HEK293 (cell line): ENCODE data around the gene BICRA.

Experiments used
- CTCF ChIA-PET: fragments of 350-600 bp; formaldehyde crosslinking; extraction: SDS; loops from one replicate; lab custom pipeline; 2021; ENCODE audit warnings: antibody characterized with exemption; lab: Yijun Ruan, JAX
- POLR2A ChIA-PET: fragments of 300-600 bp; formaldehyde crosslinking; extraction: SDS; loops from one replicate; lab custom pipeline; 2020; ENCODE audit warnings: antibody characterized with exemption, inconsistent platforms; lab: Yijun Ruan, JAX
- H3K27ac ChIP-seq: fragments of 200-500 bp; sonication (Bioruptor generic); 2 replicates; pipeline ENCODE4 v1.5.1; 2014; ENCODE audit warnings: low read depth, low read length, control low read depth, inconsistent platforms; ENCODE audit errors: extremely low read depth
- H3K36me3 ChIP-seq, 2 experiments: fragments of 200-500 bp in 1 of 2; sonication (Bioruptor generic) in 1 of 2; 1 replicate in 1 of 2; 2 replicates in 1 of 2; pipeline ENCODE4 v1.5.1; 2014 to 2017; ENCODE audit warnings: inconsistent platforms in 2 of 2, low read length in 2 of 2; ENCODE audit not compliant: control insufficient read depth in 2 of 2, insufficient read depth in 1 of 2
- H3K4me1 ChIP-seq: fragments of 200-500 bp; sonication (Bioruptor generic); 2 replicates; pipeline ENCODE4 v1.5.1; 2014; ENCODE audit warnings: mild to moderate bottlenecking, low read length, inconsistent platforms; ENCODE audit not compliant: control insufficient read depth, insufficient read depth
- H3K4me3 ChIP-seq: 2 replicates; pipeline ENCODE4 v1.5.1; 2011; ENCODE audit warnings: low read depth, mild to moderate bottlenecking, control low read depth, low read length, moderate library complexity
- H3K9me3 ChIP-seq: fragments of 200-500 bp; sonication (Bioruptor generic); 2 replicates; pipeline ENCODE4 v1.5.1; 2014; ENCODE audit warnings: low read depth, low read length, inconsistent platforms; ENCODE audit not compliant: control insufficient read depth, insufficient read depth
- BCL6B ChIP-seq: fragments of 450-650 bp; formaldehyde crosslinking; IDR thresholded peaks from 2 replicates; pipeline ENCODE4 v1.5.1; 2017; ENCODE audit warnings: missing biosample characterization, missing genetic modification characterization
- ELK4 ChIP-seq: IDR thresholded peaks from 2 replicates; pipeline ENCODE4 v1.6.1; 2011; ENCODE audit warnings: mild to moderate bottlenecking, low read depth, low read length, borderline replicate concordance
- SCRT2 ChIP-seq: fragments of 450-650 bp; formaldehyde crosslinking; IDR thresholded peaks from 2 replicates; pipeline ENCODE4 v1.5.1; 2016; ENCODE audit warnings: missing biosample characterization, missing genetic modification characterization
- SP2 ChIP-seq: fragments of 450-650 bp; formaldehyde crosslinking; IDR thresholded peaks from 2 replicates; pipeline ENCODE4 v1.5.1; 2016; ENCODE audit warnings: missing biosample characterization, missing genetic modification characterization
- TSHZ1 ChIP-seq: fragments of 450-650 bp; formaldehyde crosslinking; IDR thresholded peaks from 2 replicates; pipeline ENCODE4 v1.5.1; 2016; ENCODE audit warnings: missing biosample characterization, missing genetic modification characterization, borderline replicate concordance
- ZBTB10 ChIP-seq: fragments of 450-650 bp; formaldehyde crosslinking; IDR thresholded peaks from 2 replicates; pipeline ENCODE4 v1.5.1; 2016; ENCODE audit warnings: missing biosample characterization, missing genetic modification characterization
- ZBTB17 ChIP-seq: fragments of 450-650 bp; formaldehyde crosslinking; IDR thresholded peaks from 2 replicates; pipeline ENCODE4 v1.5.1; 2016; ENCODE audit warnings: missing biosample characterization, missing genetic modification characterization
- ZBTB20 ChIP-seq: fragments of 450-650 bp; formaldehyde crosslinking; IDR thresholded peaks from 2 replicates; pipeline ENCODE4 v1.5.1; 2016; ENCODE audit warnings: missing biosample characterization, missing genetic modification characterization
- ZBTB26 ChIP-seq: fragments of 450-650 bp; formaldehyde crosslinking; optimal IDR thresholded peaks from 2 replicates; pipeline ENCODE3; 2016; ENCODE audit warnings: missing biosample characterization, mild to moderate bottlenecking, missing genetic modification characterization
- ZNF202 ChIP-seq: fragments of 450-650 bp; formaldehyde crosslinking; IDR thresholded peaks from 2 replicates; pipeline ENCODE4 v1.5.1; 2016; ENCODE audit warnings: missing biosample characterization, missing genetic modification characterization, borderline replicate concordance
- ZNF24 ChIP-seq: fragments of 450-650 bp; formaldehyde crosslinking; IDR thresholded peaks from 2 replicates; pipeline ENCODE4 v1.5.1; 2016; ENCODE audit warnings: missing biosample characterization, missing genetic modification characterization
- ZNF280D ChIP-seq: fragments of 450-650 bp; formaldehyde crosslinking; IDR thresholded peaks from 2 replicates; pipeline ENCODE4 v1.5.1; 2016; ENCODE audit warnings: missing biosample characterization, missing genetic modification characterization
- ZNF311 ChIP-seq: fragments of 450-650 bp; formaldehyde crosslinking; IDR thresholded peaks from 2 replicates; pipeline ENCODE4 v1.5.1; 2017; ENCODE audit warnings: missing biosample characterization, missing genetic modification characterization, borderline replicate concordance
- ZNF404 ChIP-seq: fragments of 450-650 bp; formaldehyde crosslinking; IDR thresholded peaks from 2 replicates; pipeline ENCODE4 v1.5.1; 2017; ENCODE audit warnings: missing biosample characterization, missing genetic modification characterization
- ZNF433 ChIP-seq: fragments of 450-650 bp; formaldehyde crosslinking; IDR thresholded peaks from 2 replicates; pipeline ENCODE4 v1.5.1; 2016; ENCODE audit warnings: missing biosample characterization, missing genetic modification characterization, low read depth
- ZNF561 ChIP-seq: fragments of 450-650 bp; IDR thresholded peaks from 2 replicates; pipeline ENCODE4 v1.5.1; 2018; ENCODE audit warnings: missing biosample characterization, missing genetic modification characterization, borderline replicate concordance
- ZNF580 ChIP-seq: fragments of 450-650 bp; formaldehyde crosslinking; IDR thresholded peaks from 2 replicates; pipeline ENCODE4 v1.5.1; 2016; ENCODE audit warnings: missing biosample characterization, missing genetic modification characterization
- ZNF624 ChIP-seq: fragments of 450-650 bp; formaldehyde crosslinking; IDR thresholded peaks from 2 replicates; pipeline ENCODE4 v1.5.1; 2017; ENCODE audit warnings: missing biosample characterization, missing genetic modification characterization
- ZNF629 ChIP-seq: fragments of 450-650 bp; formaldehyde crosslinking; IDR thresholded peaks from 2 replicates; pipeline ENCODE4 v1.5.1; 2017; ENCODE audit warnings: missing biosample characterization, missing genetic modification characterization
- ZSCAN18 ChIP-seq: fragments of 450-650 bp; formaldehyde crosslinking; IDR thresholded peaks from 2 replicates; pipeline ENCODE4 v1.5.1; 2016; ENCODE audit warnings: missing biosample characterization, missing genetic modification characterization

Gene BICRA

GRCh38 chr19:47745010-47745901 lies 136.3 kb downstream of the BICRA start, which contains the start of gene NOP53:
Gene NOP53, plus strand, starts transcription at chr19:47745546. Its CDS starts 14 bp downstream, at chr19:47745560.
- Histone ChIP-seq H3K9me3 (no peaks in the 10 kb centered on the region), H3K4me3 (peak within 1 kb of the TSS; percentile 88), H3K36me3 (peaks cover 34 to 36% of the 10 kb centered on the region in 2 experiments), H3K4me1 (peaks cover 7% of the 10 kb centered on the region; the same call in 1 of the 2 replicates), H3K27ac (peak within 1 kb of the TSS; percentile 86)
- ChIA-PET POLR2A (interaction anchor here (0.7 to 2.3 kb wide), 9 partner anchors 10 to 261 kb away, joined by 3 to 7 read pairs (median 4); partner anchors contain the start of genes EHD2, KPTN and SELENOW), CTCF (interaction anchor here (0.5 to 5.1 kb wide), 19 partner anchors 14 to 461 kb away, joined by 3 to 73 read pairs (median 4); partner anchors contain the start of genes EHD2, KPTN and NAPA)
- TF ChIP-seq ZNF404 (no peak), BCL6B (peak; percentile 74; the same call in 1 of the 2 replicates), SCRT2 (tag by site-specific recombination) (no peak; the same call in 1 of the 2 replicates), TSHZ1 (tag by site-specific recombination) (no peak), ELK4 (no peak), ZSCAN18 (tag by site-specific recombination) (no peak), ZNF24 (tag by site-specific recombination) (no peak; the same call in 1 of the 2 replicates), SP2 (peak; percentile 83), ZNF202 (tag by site-specific recombination) (no peak), ZNF433 (tag by site-specific recombination) (no peak), ZBTB17 (tag by site-specific recombination) (peak; percentile 76), ZNF629 (tag by site-specific recombination) (peak; percentile 95), ZNF624 (no peak), ZNF311 (tag by site-specific recombination) (no peak), ZNF280D (tag by site-specific recombination) (peak; percentile 87), ZNF580 (tag by site-specific recombination) (peak; percentile 86), ZBTB10 (tag by site-specific recombination) (no peak), ZNF561 (tag by site-specific recombination) (no peak), ZBTB26 (tag by site-specific recombination) (peak; percentile 85), ZBTB20 (peak; percentile 71; the same call in 1 of the 2 replicates)
